ENCODE data around the gene DNAJB4. TPM values are rescaled to one million over a fixed set of nuclear protein-coding genes. Genes with fewer than 3 reads are reported as not detected.

The DNAJB4 gene
- total and polyA plus RNA-seq, 2 of the 13 experiments (the other 11 are each of a cell fraction or from before 2014, with no cell fraction given), result 4.4 to 18.6 TPM

DNA sequence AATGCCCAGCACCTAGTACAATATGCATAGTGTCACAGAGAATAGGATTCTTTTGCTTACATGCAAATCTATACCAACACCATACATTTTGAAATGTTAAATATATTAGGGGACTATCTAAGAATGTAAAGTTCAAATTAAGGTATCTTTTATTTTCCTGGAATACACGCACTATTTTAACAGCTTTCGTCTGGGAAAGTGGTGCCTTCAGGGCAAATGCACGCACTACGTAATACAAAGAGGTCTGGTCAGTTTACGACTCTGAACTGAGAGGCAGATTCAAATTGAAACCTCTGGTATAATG is 26.8 kb upstream of the DNAJB4 start (continued):
- TF ChIP-seq, protein P1, sequence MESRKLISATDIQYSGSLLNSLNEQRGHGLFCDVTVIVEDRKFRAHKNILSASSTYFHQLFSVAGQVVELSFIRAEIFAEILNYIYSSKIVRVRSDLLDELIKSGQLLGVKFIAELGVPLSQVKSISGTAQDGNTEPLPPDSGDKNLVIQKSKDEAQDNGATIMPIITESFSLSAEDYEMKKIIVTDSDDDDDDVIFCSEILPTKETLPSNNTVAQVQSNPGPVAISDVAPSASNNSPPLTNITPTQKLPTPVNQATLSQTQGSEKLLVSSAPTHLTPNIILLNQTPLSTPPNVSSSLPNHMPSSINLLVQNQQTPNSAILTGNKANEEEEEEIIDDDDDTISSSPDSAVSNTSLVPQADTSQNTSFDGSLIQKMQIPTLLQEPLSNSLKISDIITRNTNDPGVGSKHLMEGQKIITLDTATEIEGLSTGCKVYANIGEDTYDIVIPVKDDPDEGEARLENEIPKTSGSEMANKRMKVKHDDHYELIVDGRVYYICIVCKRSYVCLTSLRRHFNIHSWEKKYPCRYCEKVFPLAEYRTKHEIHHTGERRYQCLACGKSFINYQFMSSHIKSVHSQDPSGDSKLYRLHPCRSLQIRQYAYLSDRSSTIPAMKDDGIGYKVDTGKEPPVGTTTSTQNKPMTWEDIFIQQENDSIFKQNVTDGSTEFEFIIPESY (CRISPR knock-in tag; IDR thresholded peaks at IDR 0.05), result no peak
- TF ChIP-seq, protein P2, sequence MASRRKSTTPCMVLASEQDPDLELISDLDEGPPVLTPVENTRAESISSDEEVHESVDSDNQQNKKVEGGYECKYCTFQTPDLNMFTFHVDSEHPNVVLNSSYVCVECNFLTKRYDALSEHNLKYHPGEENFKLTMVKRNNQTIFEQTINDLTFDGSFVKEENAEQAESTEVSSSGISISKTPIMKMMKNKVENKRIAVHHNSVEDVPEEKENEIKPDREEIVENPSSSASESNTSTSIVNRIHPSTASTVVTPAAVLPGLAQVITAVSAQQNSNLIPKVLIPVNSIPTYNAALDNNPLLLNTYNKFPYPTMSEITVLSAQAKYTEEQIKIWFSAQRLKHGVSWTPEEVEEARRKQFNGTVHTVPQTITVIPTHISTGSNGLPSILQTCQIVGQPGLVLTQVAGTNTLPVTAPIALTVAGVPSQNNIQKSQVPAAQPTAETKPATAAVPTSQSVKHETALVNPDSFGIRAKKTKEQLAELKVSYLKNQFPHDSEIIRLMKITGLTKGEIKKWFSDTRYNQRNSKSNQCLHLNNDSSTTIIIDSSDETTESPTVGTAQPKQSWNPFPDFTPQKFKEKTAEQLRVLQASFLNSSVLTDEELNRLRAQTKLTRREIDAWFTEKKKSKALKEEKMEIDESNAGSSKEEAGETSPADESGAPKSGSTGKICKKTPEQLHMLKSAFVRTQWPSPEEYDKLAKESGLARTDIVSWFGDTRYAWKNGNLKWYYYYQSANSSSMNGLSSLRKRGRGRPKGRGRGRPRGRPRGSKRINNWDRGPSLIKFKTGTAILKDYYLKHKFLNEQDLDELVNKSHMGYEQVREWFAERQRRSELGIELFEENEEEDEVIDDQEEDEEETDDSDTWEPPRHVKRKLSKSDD (CRISPR knock-in tag; IDR thresholded peaks at IDR 0.05; ENCODE audit: low read depth), result no peak
- TF ChIP-seq SNAPC2 (CRISPR knock-in tag; IDR thresholded peaks at IDR 0.05) (0 out of 2 replicates have a peak, but pooled peaks have one; percentile 53), ZSCAN12 (CRISPR knock-in tag; IDR thresholded peaks at IDR 0.05) (no peak), ZNF773 (CRISPR knock-in tag; IDR thresholded peaks at IDR 0.05; ENCODE audit: borderline replicate concordance) (no peak), POGZ (CRISPR knock-in tag; IDR thresholded peaks at IDR 0.05) (no peak), TBL1XR1 (IDR thresholded peaks at IDR 0.05; ENCODE audit: borderline replicate concordance, low read length, partially characterized antibody) (no peak), CC2D1A (CRISPR knock-in tag; IDR thresholded peaks at IDR 0.05) (no peak), ZFX (CRISPR knock-in tag; IDR thresholded peaks at IDR 0.05; ENCODE audit: low read depth) (no peak), DNMT1 (CRISPR knock-in tag; IDR thresholded peaks at IDR 0.05) (no peak), ZNF792 (CRISPR knock-in tag; IDR thresholded peaks at IDR 0.05) (0 out of 2 replicates have a peak, but pooled peaks have one; percentile 12), ZFP90 (CRISPR knock-in tag; IDR thresholded peaks at IDR 0.05; ENCODE audit: borderline replicate concordance) (no peak), ZNF83 (CRISPR knock-in tag; IDR thresholded peaks at IDR 0.05; ENCODE audit: borderline replicate concordance) (no peak), KAT8 (CRISPR knock-in tag; IDR thresholded peaks at IDR 0.05) (no peak), KDM5A (IDR thresholded peaks at IDR 0.05; ENCODE audit: borderline replicate concordance, low read length) (0 out of 2 replicates have a peak, but pooled peaks have one; percentile 64), CEBPB (IDR thresholded peaks at IDR 0.05; ENCODE audit: borderline replicate concordance, low read depth, low read length) (no peak), SOX5 (CRISPR knock-in tag; IDR thresholded peaks at IDR 0.05; ENCODE audit: borderline replicate concordance) (peak; percentile 6; the same call in 1 of the 2 replicates), ZNF253 (CRISPR knock-in tag; IDR thresholded peaks at IDR 0.05; ENCODE audit: borderline replicate concordance) (no peak)
